Stomach (tissue), 4 donors: ENCODE results near the gene CEP55.

Experiments
- EP300 ChIP-seq: sonication (generic); formaldehyde crosslinking; IDR thresholded peaks from one replicate; pipeline ENCODE4 v1.6.1; 2017; ENCODE audit warnings: antibody characterized with exemption
- POLR2A ChIP-seq, 4 donors: fragments of 450-650 bp; IDR thresholded peaks; one replicate each; pipeline ENCODE4 v1.6.1; 2016; ENCODE audit warnings: antibody characterized with exemption in 4 of 4, control low read depth in 2 of 4, mild to moderate bottlenecking in 1 of 4, moderate library complexity in 1 of 4
- POLR2AphosphoS5 ChIP-seq, 3 donors: sonication (generic); formaldehyde crosslinking; IDR thresholded peaks; one replicate each; pipeline ENCODE4 v1.6.1; 2016; ENCODE audit warnings: antibody characterized with exemption in 3 of 3
- TF ChIP-seq, protein P1 (sequence below), 7 experiments: fragments of 450-650 bp in 4 of 7; fragments of 200-600 bp in 3 of 7; sonication (generic) in 3 of 7; IDR thresholded peaks; one replicate each; pipeline ENCODE4 v1.5.1; 2016 to 2019; ENCODE audit warnings: antibody characterized with exemption in 7 of 7, control low read depth in 2 of 7, mild to moderate bottlenecking in 1 of 7

- TF ChIP-seq, protein P1, sequence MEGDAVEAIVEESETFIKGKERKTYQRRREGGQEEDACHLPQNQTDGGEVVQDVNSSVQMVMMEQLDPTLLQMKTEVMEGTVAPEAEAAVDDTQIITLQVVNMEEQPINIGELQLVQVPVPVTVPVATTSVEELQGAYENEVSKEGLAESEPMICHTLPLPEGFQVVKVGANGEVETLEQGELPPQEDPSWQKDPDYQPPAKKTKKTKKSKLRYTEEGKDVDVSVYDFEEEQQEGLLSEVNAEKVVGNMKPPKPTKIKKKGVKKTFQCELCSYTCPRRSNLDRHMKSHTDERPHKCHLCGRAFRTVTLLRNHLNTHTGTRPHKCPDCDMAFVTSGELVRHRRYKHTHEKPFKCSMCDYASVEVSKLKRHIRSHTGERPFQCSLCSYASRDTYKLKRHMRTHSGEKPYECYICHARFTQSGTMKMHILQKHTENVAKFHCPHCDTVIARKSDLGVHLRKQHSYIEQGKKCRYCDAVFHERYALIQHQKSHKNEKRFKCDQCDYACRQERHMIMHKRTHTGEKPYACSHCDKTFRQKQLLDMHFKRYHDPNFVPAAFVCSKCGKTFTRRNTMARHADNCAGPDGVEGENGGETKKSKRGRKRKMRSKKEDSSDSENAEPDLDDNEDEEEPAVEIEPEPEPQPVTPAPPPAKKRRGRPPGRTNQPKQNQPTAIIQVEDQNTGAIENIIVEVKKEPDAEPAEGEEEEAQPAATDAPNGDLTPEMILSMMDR (IDR thresholded peaks at IDR 0.05), result no peak
- TF ChIP-seq POLR2A (IDR thresholded peaks at IDR 0.05), result no peak
- TF ChIP-seq POLR2AphosphoS5 (IDR thresholded peaks at IDR 0.05), result no peak
- no peak for TF ChIP-seq EP300
These were observed 18.1 kb downstream of the CEP55 start for GRCh38 chr10:93514521-93514920.
